ENCODE results near the gene BCAS3.

The BCAS3 gene

GRCh38 chr17:60659156-60659555, 18.5 kb upstream of the BCAS3 start:
- H2BK15ac ChIP-seq (ENCODE audit: low read depth, poor library complexity, severe bottlenecking) = no peak overlapping the region
- H3K23ac ChIP-seq (ENCODE audit: low read length in 2 of 2) = no peak overlapping the region
- H3K36me3 ChIP-seq (ENCODE audit: control insufficient read depth in 1 of 2, insufficient read depth in 2 of 2, low read depth in 1 of 2, low read length in 2 of 2) = peaks cover 9 to 32% of the 10 kb centered on the region in 2 experiments
- H4K91ac ChIP-seq (ENCODE audit: low read length) = no peak overlapping the region
- H3K4ac ChIP-seq (ENCODE audit: low read depth in 1 of 2, low read length in 2 of 2) = no peak overlapping the region
- no peak for DNase-seq
- H3K27me3 ChIP-seq (ENCODE audit: control insufficient read depth in 1 of 2, insufficient read depth in 1 of 2, low read length in 2 of 2) = no peaks in the 10 kb centered on the region
- no peak overlapping the region for H3K4me3 ChIP-seq (ENCODE audit: insufficient read depth in 1 of 2, low read depth in 1 of 2, low read length in 2 of 2)
- H3K79me1 ChIP-seq (replicated peaks; ENCODE audit: low read length, poor library complexity, severe bottlenecking) = peaks cover 9% of the 10 kb centered on the region
- no peak overlapping the region for H2BK120ac ChIP-seq (ENCODE audit: low read depth, low read length)
- H3K27ac ChIP-seq (ENCODE audit: low read length, poor library complexity, severe bottlenecking) = no peak overlapping the region
- H3K18ac ChIP-seq (ENCODE audit: low read depth in 1 of 2, low read length in 2 of 2) = no peak overlapping the region
- no peak overlapping the region for H3K4me2 ChIP-seq (ENCODE audit: low read length, poor library complexity, severe bottlenecking)
- no peaks in the 10 kb centered on the region for H3K9me3 ChIP-seq (ENCODE audit: control insufficient read depth, low read length)
- no peak overlapping the region for H2AFZ ChIP-seq (ENCODE audit: low read depth, low read length)
- WGBS = 97% methylated on average over 1 of the region's 1 CpG
- H3K14ac ChIP-seq (ENCODE audit: low read length in 2 of 2) = no peak overlapping the region
- no peaks in the 10 kb centered on the region for H3K4me1 ChIP-seq (ENCODE audit: control insufficient read depth, insufficient read depth, low read depth, low read length)
- no peak overlapping the region for H2BK5ac ChIP-seq (ENCODE audit: low read depth, low read length, poor library complexity, severe bottlenecking)
- no peak overlapping the region for H4K8ac ChIP-seq (ENCODE audit: low read length)
- H2AK5ac ChIP-seq (ENCODE audit: low read length, severe bottlenecking) = no peak overlapping the region
- no peak overlapping the region for H3K9ac ChIP-seq (ENCODE audit: low read length)
- H2BK12ac ChIP-seq (ENCODE audit: low read length in 2 of 2) = no peak overlapping the region

- 100% methylated on average over 1 of the region's 2 CpGs for WGBS
- H3K9ac ChIP-seq (ENCODE audit: low read length) = no peak overlapping the region
- H3K9me3 ChIP-seq (ENCODE audit: control insufficient read depth, low read length) = no peaks in the 10 kb centered on the region
- no peak overlapping the region for H3K4ac ChIP-seq (ENCODE audit: low read depth in 1 of 2, low read length in 2 of 2)
- no peak overlapping the region for H3K23ac ChIP-seq (ENCODE audit: low read length in 2 of 2)
- no peak overlapping the region for H2BK120ac ChIP-seq (ENCODE audit: low read depth, low read length)
- no peak for DNase-seq
- no peak overlapping the region for H3K18ac ChIP-seq (ENCODE audit: low read depth in 1 of 2, low read length in 2 of 2)
- H3K27ac ChIP-seq (ENCODE audit: low read length, poor library complexity, severe bottlenecking) = no peak overlapping the region
- H2BK12ac ChIP-seq (ENCODE audit: low read length in 2 of 2) = no peak overlapping the region
- H3K36me3 ChIP-seq (ENCODE audit: control insufficient read depth in 1 of 2, insufficient read depth in 2 of 2, low read depth in 1 of 2, low read length in 2 of 2) = peaks cover 20 to 42% of the 10 kb centered on the region in 2 experiments
- no peak overlapping the region for H2BK5ac ChIP-seq (ENCODE audit: low read depth, low read length, poor library complexity, severe bottlenecking)
- H4K91ac ChIP-seq (ENCODE audit: low read length) = no peak overlapping the region
- H3K27me3 ChIP-seq (ENCODE audit: control insufficient read depth in 1 of 2, insufficient read depth in 1 of 2, low read length in 2 of 2) = no peaks in the 10 kb centered on the region
- no peak overlapping the region for H2AFZ ChIP-seq (ENCODE audit: low read depth, low read length)
- no peak overlapping the region for H3K4me2 ChIP-seq (ENCODE audit: low read length, poor library complexity, severe bottlenecking)
- no peak overlapping the region for H4K8ac ChIP-seq (ENCODE audit: low read length)
- H3K79me1 ChIP-seq (replicated peaks; ENCODE audit: low read length, poor library complexity, severe bottlenecking) = peaks cover 13% of the 10 kb centered on the region
- no peak overlapping the region for H3K14ac ChIP-seq (ENCODE audit: low read length in 2 of 2)
- no peak overlapping the region for H3K4me3 ChIP-seq (ENCODE audit: insufficient read depth in 1 of 2, low read depth in 1 of 2, low read length in 2 of 2)
- no peaks in the 10 kb centered on the region for H3K4me1 ChIP-seq (ENCODE audit: control insufficient read depth, insufficient read depth, low read depth, low read length)
- H2AK5ac ChIP-seq (ENCODE audit: low read length, severe bottlenecking) = no peak overlapping the region
- no peak overlapping the region for H2BK15ac ChIP-seq (ENCODE audit: low read depth, poor library complexity, severe bottlenecking)
These were observed 16.2 kb upstream of the BCAS3 start for GRCh38 chr17:60661489-60661888.

GRCh38 chr17:60664022-60664421, 13.6 kb upstream of the BCAS3 start:
- H4K8ac ChIP-seq (ENCODE audit: low read length) = no peak overlapping the region
- H3K9me3 ChIP-seq (ENCODE audit: control insufficient read depth, low read length) = no peaks in the 10 kb centered on the region
- no peak overlapping the region for H3K27ac ChIP-seq (ENCODE audit: low read length, poor library complexity, severe bottlenecking)
- H3K9ac ChIP-seq (ENCODE audit: low read length) = no peak overlapping the region
- no peak overlapping the region for H3K4me3 ChIP-seq (ENCODE audit: insufficient read depth in 1 of 2, low read depth in 1 of 2, low read length in 2 of 2)
- no peak overlapping the region for H2BK120ac ChIP-seq (ENCODE audit: low read depth, low read length)
- H2AFZ ChIP-seq (ENCODE audit: low read depth, low read length) = no peak overlapping the region
- peaks cover 14 to 30% of the 10 kb centered on the region in 2 experiments for H3K36me3 ChIP-seq (ENCODE audit: control insufficient read depth in 1 of 2, insufficient read depth in 2 of 2, low read depth in 1 of 2, low read length in 2 of 2)
- no peak overlapping the region for H3K23ac ChIP-seq (ENCODE audit: low read length in 2 of 2)
- no peak overlapping the region for H2AK5ac ChIP-seq (ENCODE audit: low read length, severe bottlenecking)
- DNase-seq = no peak
- H2BK12ac ChIP-seq (ENCODE audit: low read length in 2 of 2) = no peak overlapping the region
- H3K18ac ChIP-seq (ENCODE audit: low read depth in 1 of 2, low read length in 2 of 2) = no peak overlapping the region
- H2BK15ac ChIP-seq (ENCODE audit: low read depth, poor library complexity, severe bottlenecking) = no peak overlapping the region
- no peak overlapping the region for H3K4me2 ChIP-seq (ENCODE audit: low read length, poor library complexity, severe bottlenecking)
- no peak overlapping the region for H3K14ac ChIP-seq (ENCODE audit: low read length in 2 of 2)
- no peaks in the 10 kb centered on the region for H3K4me1 ChIP-seq (ENCODE audit: control insufficient read depth, insufficient read depth, low read depth, low read length)
- no peak overlapping the region for H3K4ac ChIP-seq (ENCODE audit: low read depth in 1 of 2, low read length in 2 of 2)
- no peak overlapping the region for H2BK5ac ChIP-seq (ENCODE audit: low read depth, low read length, poor library complexity, severe bottlenecking)
- no peaks in the 10 kb centered on the region for H3K27me3 ChIP-seq (ENCODE audit: control insufficient read depth in 1 of 2, insufficient read depth in 1 of 2, low read length in 2 of 2)
- no CpG with 5 or more reads among the region's 1 CpG for WGBS
- peaks cover 14% of the 10 kb centered on the region for H3K79me1 ChIP-seq (replicated peaks; ENCODE audit: low read length, poor library complexity, severe bottlenecking)
- H4K91ac ChIP-seq (ENCODE audit: low read length) = no peak overlapping the region

DNA sequence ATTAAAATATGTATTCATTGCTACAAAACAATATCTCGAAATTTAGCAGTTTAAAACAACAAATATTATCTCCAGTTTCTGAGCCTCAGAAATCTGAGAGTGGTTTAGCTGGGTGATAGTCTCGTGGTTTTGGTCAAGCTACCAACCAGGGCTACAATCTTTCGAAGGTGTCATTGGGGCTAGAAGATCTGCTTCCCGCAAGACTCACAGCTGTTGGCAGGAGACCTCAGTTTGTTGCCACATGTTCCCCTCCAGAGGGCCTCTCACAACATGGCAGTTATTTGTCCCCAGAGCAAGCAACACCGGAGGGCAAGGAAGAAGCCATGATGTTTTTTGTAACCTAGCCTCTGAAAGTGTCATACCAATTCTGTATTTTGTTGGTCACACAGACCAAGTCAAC, 12.0 kb upstream of the BCAS3 start:
- no peak overlapping the region for H3K23ac ChIP-seq (ENCODE audit: low read length in 2 of 2)
- no peak overlapping the region for H3K4me2 ChIP-seq (ENCODE audit: low read length, poor library complexity, severe bottlenecking)
- H3K4me3 ChIP-seq (ENCODE audit: insufficient read depth in 1 of 2, low read depth in 1 of 2, low read length in 2 of 2) = no peak overlapping the region
- no peaks in the 10 kb centered on the region for H3K9me3 ChIP-seq (ENCODE audit: control insufficient read depth, low read length)
- H3K4ac ChIP-seq (ENCODE audit: low read depth in 1 of 2, low read length in 2 of 2) = no peak overlapping the region
- 100% methylated on average over 5 of the region's 5 CpGs for WGBS
- no peak overlapping the region for H4K8ac ChIP-seq (ENCODE audit: low read length)
- no peaks in the 10 kb centered on the region for H3K4me1 ChIP-seq (ENCODE audit: control insufficient read depth, insufficient read depth, low read depth, low read length)
- no peak overlapping the region for H2BK5ac ChIP-seq (ENCODE audit: low read depth, low read length, poor library complexity, severe bottlenecking)
- H3K18ac ChIP-seq (ENCODE audit: low read depth in 1 of 2, low read length in 2 of 2) = no peak overlapping the region
- no peak overlapping the region for H3K14ac ChIP-seq (ENCODE audit: low read length in 2 of 2)
- no peak overlapping the region for H2AK5ac ChIP-seq (ENCODE audit: low read length, severe bottlenecking)
- H3K27me3 ChIP-seq (ENCODE audit: control insufficient read depth in 1 of 2, insufficient read depth in 1 of 2, low read length in 2 of 2) = no peaks in the 10 kb centered on the region
- H3K27ac ChIP-seq (ENCODE audit: low read length, poor library complexity, severe bottlenecking) = no peak overlapping the region
- H4K91ac ChIP-seq (ENCODE audit: low read length) = no peak overlapping the region
- H3K9ac ChIP-seq (ENCODE audit: low read length) = no peak overlapping the region
- H2BK15ac ChIP-seq (ENCODE audit: low read depth, poor library complexity, severe bottlenecking) = no peak overlapping the region
- no peak overlapping the region for H2BK12ac ChIP-seq (ENCODE audit: low read length in 2 of 2)
- H3K36me3 ChIP-seq (ENCODE audit: control insufficient read depth in 1 of 2, insufficient read depth in 2 of 2, low read depth in 1 of 2, low read length in 2 of 2) = peaks cover 14 to 27% of the 10 kb centered on the region in 2 experiments
- DNase-seq = no peak
- H3K79me1 ChIP-seq (replicated peaks; ENCODE audit: low read length, poor library complexity, severe bottlenecking) = peaks cover 12% of the 10 kb centered on the region
- no peak overlapping the region for H2AFZ ChIP-seq (ENCODE audit: low read depth, low read length)
- H2BK120ac ChIP-seq (ENCODE audit: low read depth, low read length) = no peak overlapping the region

Data from mesenchymal stem cell (in vitro differentiated cells and primary cell).